GM12878 (cell line): ENCODE measurements around the gene AVP. TPM values are rescaled to one million over a fixed set of nuclear protein-coding genes. Genes with fewer than 3 reads are reported as not detected.

ENCODE experiments used
- ATAC-seq: fragments of 200-7000 bp; cut with Tn5 transposase; 3 replicates; pipeline ENCODE4 v1.9.1; 2020; ENCODE audit warnings: mild to moderate bottlenecking, moderate library complexity
- BruUV-seq: library from RNA; stranded (reverse); fragments of 400-500 nt; replicated peaks from 2 replicates; lab custom pipeline; 2021; lab: Mats Ljungman, UMichigan
- CTCF ChIA-PET: fragments of 300-600 bp; sonication (Branson Sonifier 250); formaldehyde crosslinking; extraction: SDS; loops from one replicate; lab custom pipeline; 2021; ENCODE audit warnings: inconsistent platforms; lab: Yijun Ruan, JAX
- POLR2A ChIA-PET: fragments of 350-600 bp; formaldehyde crosslinking; extraction: SDS; loops from one replicate; lab custom pipeline; 2021; ENCODE audit warnings: inconsistent platforms; lab: Charles Lee
- RAD21 ChIA-PET: fragments of 300-600 bp; sonication (Branson Sonifier 250); formaldehyde crosslinking; loops from one replicate; lab custom pipeline; 2023; ENCODE audit warnings: antibody characterized with exemption; ENCODE audit not compliant: unreplicated experiment; lab: Charles Lee
- SMC1A ChIA-PET: fragments of 300-600 bp; sonication (Branson Sonifier 250); formaldehyde crosslinking; loops from one replicate; lab custom pipeline; 2023; ENCODE audit not compliant: unreplicated experiment, uncharacterized antibody; lab: Charles Lee
- DNase-seq: peaks from one replicate; pipeline ENCODE4 v3.0.0-alpha.2; 2011; ENCODE audit warnings: low read depth, low spot score
- FAIRE-seq: peaks from 3 replicates; lab custom pipeline; 2011; peaks lifted over from hg19 to GRCh38; lab: Jason Lieb, UNC
- H2AFZ ChIP-seq: 2 replicates; pipeline ENCODE4 v1.6.0; 2011; ENCODE audit warnings: low read depth, low read length, control low read depth; ENCODE audit not compliant: control insufficient read depth
- H3K27ac ChIP-seq: 2 replicates; pipeline ENCODE4 v1.5.1; 2011; ENCODE audit warnings: control low read depth; ENCODE audit not compliant: control insufficient read depth, insufficient read depth
- H3K27me3 ChIP-seq, 2 experiments: replicated peaks in 1 of 2; 2 replicates each; pipeline versions ENCODE4 v1.6.0 to v1.6.1; 2011; ENCODE audit warnings: low read length in 1 of 2; ENCODE audit not compliant: control insufficient read depth in 2 of 2, insufficient read depth in 2 of 2
- H3K36me3 ChIP-seq, 2 experiments: 2 replicates each; pipeline ENCODE4 v1.5.1; 2011; ENCODE audit warnings: low read length in 1 of 2; ENCODE audit not compliant: control insufficient read depth in 2 of 2, insufficient read depth in 2 of 2
- H3K4me1 ChIP-seq: 2 replicates; pipeline ENCODE4 v1.6.1; 2011; ENCODE audit warnings: mild to moderate bottlenecking, low read length, moderate library complexity, mixed read lengths; ENCODE audit not compliant: control insufficient read depth, insufficient read depth
- H3K4me2 ChIP-seq: 2 replicates; pipeline ENCODE4 v1.6.0; 2011; ENCODE audit warnings: control low read depth; ENCODE audit not compliant: control insufficient read depth, insufficient read depth
- H3K4me3 ChIP-seq: fragments of 200-600 bp; sonication (generic); 2 replicates; pipeline ENCODE4 v1.5.1; 2016
- H3K79me2 ChIP-seq: 2 replicates; pipeline ENCODE4 v1.6.0; 2011; ENCODE audit warnings: low read length; ENCODE audit not compliant: control insufficient read depth, insufficient read depth
- H3K9ac ChIP-seq: 2 replicates; pipeline ENCODE4 v1.8.0; 2011; ENCODE audit warnings: low read length, control low read depth, mixed read lengths; ENCODE audit not compliant: control insufficient read depth, insufficient read depth
- H3K9me3 ChIP-seq: replicated peaks from 3 replicates; pipeline ENCODE4 v1.5.1; 2011; ENCODE audit warnings: mild to moderate bottlenecking, low read length; ENCODE audit not compliant: control insufficient read depth, insufficient read depth
- H4K20me1 ChIP-seq: 2 replicates; pipeline ENCODE4 v1.6.0; 2011; ENCODE audit not compliant: control insufficient read depth, insufficient read depth
- EGR1 ChIP-seq, 2 experiments: IDR thresholded peaks; 1 replicate in 1 of 2; 2 replicates in 1 of 2; pipeline ENCODE4 v1.6.1; 2011 to 2012; ENCODE audit warnings: low read depth in 2 of 2, low read length in 2 of 2, borderline replicate concordance in 1 of 2, mild to moderate bottlenecking in 1 of 2, moderate library complexity in 1 of 2
- HCFC1 ChIP-seq: fragments of 150-350 bp; IDR thresholded peaks from 2 replicates; pipeline ENCODE4 v1.6.1; 2014; ENCODE audit warnings: low read length
- POU2F2 ChIP-seq: IDR thresholded peaks from 3 replicates; pipeline ENCODE4 v1.6.1; 2011; ENCODE audit warnings: low read depth, mild to moderate bottlenecking, low read length, borderline replicate concordance
- SIX5 ChIP-seq: IDR thresholded peaks from 2 replicates; pipeline ENCODE4 v1.6.1; 2011; ENCODE audit warnings: mild to moderate bottlenecking, low read depth, low read length, moderate library complexity; ENCODE audit not compliant: severe bottlenecking
- SUZ12 ChIP-seq: fragments of 200-600 bp; sonication (generic); IDR thresholded peaks from one replicate; pipeline ENCODE4 v1.6.1; 2018; ENCODE audit warnings: antibody characterized with exemption, mild to moderate bottlenecking; ENCODE audit not compliant: unreplicated experiment
- ZBED1 ChIP-seq: IDR thresholded peaks from 2 replicates; pipeline ENCODE4 v1.6.1; 2016; ENCODE audit warnings: borderline replicate concordance
- WGBS: methylation state at CpG from one replicate; pipeline ENCODE4 v1.1.6; 2016; ENCODE audit warnings: low lambda C conversion rate; ENCODE audit not compliant: insufficient replicate concordance, insufficient coverage; ENCODE audit errors: missing lambda C conversion rate; 5-methylcytosine and 5-hydroxymethylcytosine counted together
- in situ Hi-C: fragments of 300-500 bp; cut with MboI; formaldehyde crosslinking; loops from 9 replicates; pipeline ENCODE4 v1.14.3; 2018; ENCODE audit warnings: mixed read lengths
- intact Hi-C: fragments of 100-400 bp; cut with micrococcal nuclease; formaldehyde crosslinking; loops from one replicate; pipeline ENCODE4 v1.14.2; 2022; ENCODE audit not compliant: unreplicated experiment
- polyA plus RNA-seq, 11 experiments: library from polyadenylated mRNA; depleted of rRNA in 4 of 11; unstranded in 6 of 11; stranded (reverse) in 5 of 11; fragments of >200 nt; fragmentation: Nextera tagmentation in 4 of 11; fragmentation: Illumina TruSeq in 1 of 11; extraction: Ambion mirVana in 4 of 11; extraction: Trizol in 1 of 11; gene quantifications; 1 replicate in 1 of 11; 2 replicates in 10 of 11; pipeline versions ENCODE4 v1.2.1 to v1.2.3, GENCODE V29; 2011 to 2016; ENCODE audit warnings: inconsistent platforms in 2 of 11, missing spikeins in 2 of 11, low read depth in 1 of 11
- total RNA-seq, 4 experiments: library from RNA; depleted of rRNA in 3 of 4; stranded (reverse); fragments of >200 nt in 3 of 4; fragmentation: Illumina TruSeq in 1 of 4; extraction: Trizol in 1 of 4; gene quantifications; 2 replicates each; pipeline versions ENCODE4 v1.2.1 to v1.2.3, GENCODE V29; 2013 to 2021
- TF ChIP-seq, protein P1 (sequence below): fragments of 450-650 bp; IDR thresholded peaks from 2 replicates; pipeline ENCODE4 v1.6.1; 2017; ENCODE audit warnings: borderline replicate concordance
- TF ChIP-seq, protein P2 (sequence below): fragments of 450-650 bp; IDR thresholded peaks from 2 replicates; pipeline ENCODE4 v1.6.1; 2017; ENCODE audit warnings: mild to moderate bottlenecking, moderate library complexity
- TF ChIP-seq, protein P3 (sequence below): IDR thresholded peaks from 2 replicates; pipeline ENCODE4 v1.6.1; 2011; ENCODE audit warnings: low read depth, mild to moderate bottlenecking, low read length, moderate library complexity, borderline replicate concordance; ENCODE audit errors: extremely low read depth
- TF ChIP-seq, protein P4 (sequence below): fragments of 450-650 bp; IDR thresholded peaks from 2 replicates; pipeline ENCODE4 v1.6.1; 2017; ENCODE audit warnings: mild to moderate bottlenecking, low read depth, inconsistent platforms; ENCODE audit not compliant: poor library complexity, severe bottlenecking
- TF ChIP-seq, protein P5 (sequence below): fragments of 450-650 bp; IDR thresholded peaks from 2 replicates; pipeline ENCODE4 v1.6.1; 2017; ENCODE audit warnings: mild to moderate bottlenecking, moderate library complexity

Gene AVP
- total and polyA plus RNA-seq, 10 of the 15 experiments (the other 5 are each of a cell fraction or from before 2014, with no cell fraction given), result not detected

DNA sequence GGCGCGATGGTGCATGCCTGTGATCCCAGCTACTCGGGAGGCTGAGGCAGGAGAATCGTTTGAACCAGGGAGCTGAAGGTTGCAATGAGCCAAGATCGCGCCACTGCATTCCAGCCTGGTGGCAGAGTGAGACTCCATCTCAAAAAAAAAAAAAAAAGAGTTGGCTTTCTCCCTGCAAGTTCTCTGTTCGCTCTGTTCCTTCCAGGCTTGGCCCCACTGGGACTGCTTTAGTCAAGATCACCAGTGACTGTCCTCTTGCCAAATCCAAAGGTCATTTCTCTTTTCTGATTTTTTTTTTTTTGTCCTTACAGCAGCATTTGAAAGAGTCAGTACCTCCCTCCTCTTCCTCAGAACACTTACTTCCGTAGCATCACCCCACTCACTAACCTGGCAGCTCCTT lies 51.9 kb downstream of the AVP start:
- intact Hi-C loops, result no loop called here
- no peaks in the 10 kb centered on the region for H3K27me3 ChIP-seq
- whole genome bisulfite sequencing, result 95% methylated on average over 8 of the region's 8 CpGs
- no peak overlapping the region for H3K27ac ChIP-seq
- ChIA-PET POLR2A (no interaction called here), CTCF (no interaction called here), SMC1A (no interaction called here), RAD21 (no interaction called here)
- FAIRE-seq, result no peak
- H3K36me3 ChIP-seq, result peaks cover 14 to 18% of the 10 kb centered on the region in 2 experiments; a peak in 3 of 4 replicates
- no peaks in the 10 kb centered on the region for H4K20me1 ChIP-seq
- in situ Hi-C loops, result no loop called here
- no peak for DNase-seq
- H3K4me1 ChIP-seq, result no peaks in the 10 kb centered on the region
- no peak overlapping the region for H3K4me3 ChIP-seq
- no peak overlapping the region for H3K4me2 ChIP-seq
- no peaks in the 10 kb centered on the region for H3K9me3 ChIP-seq
- no peaks in the 10 kb centered on the region for H3K79me2 ChIP-seq
- no TSS peak for BruUV-seq
- no peak overlapping the region for H3K9ac ChIP-seq
- ATAC-seq, result no peak
- H2AFZ ChIP-seq, result no peak overlapping the region
- TF ChIP-seq EGR1 (IDR thresholded peaks at IDR 0.05; ENCODE audit: borderline replicate concordance in 1 of 2, low read depth in 2 of 2, low read length in 2 of 2) (no peak), ZBED1 (no peak), POU2F2 (no peak), SIX5 (no peak), HCFC1 (no peak), SUZ12 (no peak)
- TF ChIP-seq, protein P1, sequence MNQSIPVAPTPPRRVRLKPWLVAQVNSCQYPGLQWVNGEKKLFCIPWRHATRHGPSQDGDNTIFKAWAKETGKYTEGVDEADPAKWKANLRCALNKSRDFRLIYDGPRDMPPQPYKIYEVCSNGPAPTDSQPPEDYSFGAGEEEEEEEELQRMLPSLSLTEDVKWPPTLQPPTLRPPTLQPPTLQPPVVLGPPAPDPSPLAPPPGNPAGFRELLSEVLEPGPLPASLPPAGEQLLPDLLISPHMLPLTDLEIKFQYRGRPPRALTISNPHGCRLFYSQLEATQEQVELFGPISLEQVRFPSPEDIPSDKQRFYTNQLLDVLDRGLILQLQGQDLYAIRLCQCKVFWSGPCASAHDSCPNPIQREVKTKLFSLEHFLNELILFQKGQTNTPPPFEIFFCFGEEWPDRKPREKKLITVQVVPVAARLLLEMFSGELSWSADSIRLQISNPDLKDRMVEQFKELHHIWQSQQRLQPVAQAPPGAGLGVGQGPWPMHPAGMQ, result no peak
- TF ChIP-seq, protein P2, sequence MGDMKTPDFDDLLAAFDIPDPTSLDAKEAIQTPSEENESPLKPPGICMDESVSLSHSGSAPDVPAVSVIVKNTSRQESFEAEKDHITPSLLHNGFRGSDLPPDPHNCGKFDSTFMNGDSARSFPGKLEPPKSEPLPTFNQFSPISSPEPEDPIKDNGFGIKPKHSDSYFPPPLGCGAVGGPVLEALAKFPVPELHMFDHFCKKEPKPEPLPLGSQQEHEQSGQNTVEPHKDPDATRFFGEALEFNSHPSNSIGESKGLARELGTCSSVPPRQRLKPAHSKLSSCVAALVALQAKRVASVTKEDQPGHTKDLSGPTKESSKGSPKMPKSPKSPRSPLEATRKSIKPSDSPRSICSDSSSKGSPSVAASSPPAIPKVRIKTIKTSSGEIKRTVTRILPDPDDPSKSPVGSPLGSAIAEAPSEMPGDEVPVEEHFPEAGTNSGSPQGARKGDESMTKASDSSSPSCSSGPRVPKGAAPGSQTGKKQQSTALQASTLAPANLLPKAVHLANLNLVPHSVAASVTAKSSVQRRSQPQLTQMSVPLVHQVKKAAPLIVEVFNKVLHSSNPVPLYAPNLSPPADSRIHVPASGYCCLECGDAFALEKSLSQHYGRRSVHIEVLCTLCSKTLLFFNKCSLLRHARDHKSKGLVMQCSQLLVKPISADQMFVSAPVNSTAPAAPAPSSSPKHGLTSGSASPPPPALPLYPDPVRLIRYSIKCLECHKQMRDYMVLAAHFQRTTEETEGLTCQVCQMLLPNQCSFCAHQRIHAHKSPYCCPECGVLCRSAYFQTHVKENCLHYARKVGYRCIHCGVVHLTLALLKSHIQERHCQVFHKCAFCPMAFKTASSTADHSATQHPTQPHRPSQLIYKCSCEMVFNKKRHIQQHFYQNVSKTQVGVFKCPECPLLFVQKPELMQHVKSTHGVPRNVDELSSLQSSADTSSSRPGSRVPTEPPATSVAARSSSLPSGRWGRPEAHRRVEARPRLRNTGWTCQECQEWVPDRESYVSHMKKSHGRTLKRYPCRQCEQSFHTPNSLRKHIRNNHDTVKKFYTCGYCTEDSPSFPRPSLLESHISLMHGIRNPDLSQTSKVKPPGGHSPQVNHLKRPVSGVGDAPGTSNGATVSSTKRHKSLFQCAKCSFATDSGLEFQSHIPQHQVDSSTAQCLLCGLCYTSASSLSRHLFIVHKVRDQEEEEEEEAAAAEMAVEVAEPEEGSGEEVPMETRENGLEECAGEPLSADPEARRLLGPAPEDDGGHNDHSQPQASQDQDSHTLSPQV, result no peak
- TF ChIP-seq, protein P3, sequence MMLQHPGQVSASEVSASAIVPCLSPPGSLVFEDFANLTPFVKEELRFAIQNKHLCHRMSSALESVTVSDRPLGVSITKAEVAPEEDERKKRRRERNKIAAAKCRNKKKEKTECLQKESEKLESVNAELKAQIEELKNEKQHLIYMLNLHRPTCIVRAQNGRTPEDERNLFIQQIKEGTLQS, result no peak
- TF ChIP-seq, protein P4, sequence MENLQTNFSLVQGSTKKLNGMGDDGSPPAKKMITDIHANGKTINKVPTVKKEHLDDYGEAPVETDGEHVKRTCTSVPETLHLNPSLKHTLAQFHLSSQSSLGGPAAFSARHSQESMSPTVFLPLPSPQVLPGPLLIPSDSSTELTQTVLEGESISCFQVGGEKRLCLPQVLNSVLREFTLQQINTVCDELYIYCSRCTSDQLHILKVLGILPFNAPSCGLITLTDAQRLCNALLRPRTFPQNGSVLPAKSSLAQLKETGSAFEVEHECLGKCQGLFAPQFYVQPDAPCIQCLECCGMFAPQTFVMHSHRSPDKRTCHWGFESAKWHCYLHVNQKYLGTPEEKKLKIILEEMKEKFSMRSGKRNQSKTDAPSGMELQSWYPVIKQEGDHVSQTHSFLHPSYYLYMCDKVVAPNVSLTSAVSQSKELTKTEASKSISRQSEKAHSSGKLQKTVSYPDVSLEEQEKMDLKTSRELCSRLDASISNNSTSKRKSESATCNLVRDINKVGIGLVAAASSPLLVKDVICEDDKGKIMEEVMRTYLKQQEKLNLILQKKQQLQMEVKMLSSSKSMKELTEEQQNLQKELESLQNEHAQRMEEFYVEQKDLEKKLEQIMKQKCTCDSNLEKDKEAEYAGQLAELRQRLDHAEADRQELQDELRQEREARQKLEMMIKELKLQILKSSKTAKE, result no peak
- TF ChIP-seq, protein P5, sequence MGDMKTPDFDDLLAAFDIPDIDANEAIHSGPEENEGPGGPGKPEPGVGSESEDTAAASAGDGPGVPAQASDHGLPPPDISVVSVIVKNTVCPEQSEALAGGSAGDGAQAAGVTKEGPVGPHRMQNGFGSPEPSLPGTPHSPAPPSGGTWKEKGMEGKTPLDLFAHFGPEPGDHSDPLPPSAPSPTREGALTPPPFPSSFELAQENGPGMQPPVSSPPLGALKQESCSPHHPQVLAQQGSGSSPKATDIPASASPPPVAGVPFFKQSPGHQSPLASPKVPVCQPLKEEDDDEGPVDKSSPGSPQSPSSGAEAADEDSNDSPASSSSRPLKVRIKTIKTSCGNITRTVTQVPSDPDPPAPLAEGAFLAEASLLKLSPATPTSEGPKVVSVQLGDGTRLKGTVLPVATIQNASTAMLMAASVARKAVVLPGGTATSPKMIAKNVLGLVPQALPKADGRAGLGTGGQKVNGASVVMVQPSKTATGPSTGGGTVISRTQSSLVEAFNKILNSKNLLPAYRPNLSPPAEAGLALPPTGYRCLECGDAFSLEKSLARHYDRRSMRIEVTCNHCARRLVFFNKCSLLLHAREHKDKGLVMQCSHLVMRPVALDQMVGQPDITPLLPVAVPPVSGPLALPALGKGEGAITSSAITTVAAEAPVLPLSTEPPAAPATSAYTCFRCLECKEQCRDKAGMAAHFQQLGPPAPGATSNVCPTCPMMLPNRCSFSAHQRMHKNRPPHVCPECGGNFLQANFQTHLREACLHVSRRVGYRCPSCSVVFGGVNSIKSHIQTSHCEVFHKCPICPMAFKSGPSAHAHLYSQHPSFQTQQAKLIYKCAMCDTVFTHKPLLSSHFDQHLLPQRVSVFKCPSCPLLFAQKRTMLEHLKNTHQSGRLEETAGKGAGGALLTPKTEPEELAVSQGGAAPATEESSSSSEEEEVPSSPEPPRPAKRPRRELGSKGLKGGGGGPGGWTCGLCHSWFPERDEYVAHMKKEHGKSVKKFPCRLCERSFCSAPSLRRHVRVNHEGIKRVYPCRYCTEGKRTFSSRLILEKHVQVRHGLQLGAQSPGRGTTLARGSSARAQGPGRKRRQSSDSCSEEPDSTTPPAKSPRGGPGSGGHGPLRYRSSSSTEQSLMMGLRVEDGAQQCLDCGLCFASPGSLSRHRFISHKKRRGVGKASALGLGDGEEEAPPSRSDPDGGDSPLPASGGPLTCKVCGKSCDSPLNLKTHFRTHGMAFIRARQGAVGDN, result no peak
